ENCODE results near the gene DLG1.

The DLG1 gene

GRCh38 chr3:197302033-197302432 lies 3.6 kb upstream of the DLG1 start:
- no peak for TF ChIP-seq POLR2AphosphoS5 (IDR thresholded peaks at IDR 0.05; ENCODE audit: low read depth, low read length)
- TF ChIP-seq REST (IDR thresholded peaks at IDR 0.05; ENCODE audit: insufficient read depth in 1 of 2, low read depth in 2 of 2, low read length in 2 of 2), result no peak
- no peak for TF ChIP-seq SIN3A (IDR thresholded peaks at IDR 0.05; ENCODE audit: borderline replicate concordance, insufficient read depth, low read length)
- TF ChIP-seq TAF1 (IDR thresholded peaks at IDR 0.05; ENCODE audit: borderline replicate concordance, insufficient read depth, low read length), result no peak

- TF ChIP-seq POLR2AphosphoS5 (IDR thresholded peaks at IDR 0.05; ENCODE audit: low read depth, low read length) (no peak), SIN3A (IDR thresholded peaks at IDR 0.05; ENCODE audit: borderline replicate concordance, insufficient read depth, low read length) (no peak), FOXP2 (optimal IDR thresholded peaks at IDR 0.05; ENCODE audit: borderline replicate concordance, extremely low read depth, extremely low read length, insufficient read depth) (no peak), REST (IDR thresholded peaks at IDR 0.05; ENCODE audit: insufficient read depth in 1 of 2, low read depth in 2 of 2, low read length in 2 of 2) (no peak), TAF1 (IDR thresholded peaks at IDR 0.05; ENCODE audit: borderline replicate concordance, insufficient read depth, low read length) (no peak)
Measured at GRCh38 chr3:197300361-197300760, 1.9 kb upstream of the DLG1 start.

GRCh38 chr3:197298945-197299854 lies 788 bp upstream of the DLG1 start:
- TF ChIP-seq REST (IDR thresholded peaks at IDR 0.05; ENCODE audit: insufficient read depth in 1 of 2, low read depth in 2 of 2, low read length in 2 of 2), result no peak
- TF ChIP-seq SIN3A (IDR thresholded peaks at IDR 0.05; ENCODE audit: borderline replicate concordance, insufficient read depth, low read length), result no peak
- no peak for TF ChIP-seq TAF1 (IDR thresholded peaks at IDR 0.05; ENCODE audit: borderline replicate concordance, insufficient read depth, low read length)

- TF ChIP-seq SIN3A (IDR thresholded peaks at IDR 0.05; ENCODE audit: borderline replicate concordance, insufficient read depth, low read length), result no peak
- no peak for TF ChIP-seq POLR2AphosphoS5 (IDR thresholded peaks at IDR 0.05; ENCODE audit: low read depth, low read length)
- no peak for TF ChIP-seq REST (IDR thresholded peaks at IDR 0.05; ENCODE audit: insufficient read depth in 1 of 2, low read depth in 2 of 2, low read length in 2 of 2)
- TF ChIP-seq FOXP2 (optimal IDR thresholded peaks at IDR 0.05; ENCODE audit: borderline replicate concordance, extremely low read depth, extremely low read length, insufficient read depth), result no peak
- TF ChIP-seq TAF1 (IDR thresholded peaks at IDR 0.05; ENCODE audit: borderline replicate concordance, insufficient read depth, low read length), result no peak
Measured at GRCh38 chr3:197297476-197298340, 704 bp downstream of the DLG1 start.
